GM18502 (cell line): ENCODE data around the gene EIF4E2.
"Not testable (repeated sequence)": the region's sequence is repeated elsewhere in the genome, so short reads cannot be mapped to it uniquely, and the experiment has no call there.

ENCODE experiments used
- ATAC-seq: cut with Tn5 transposase; IDR thresholded peaks from one replicate; pipeline ENCODE4 v1.9.1; 2021; ENCODE audit warnings: mild to moderate bottlenecking; ENCODE audit not compliant: unreplicated experiment, poor library complexity

EIF4E2 gene

GRCh38 chr2:232556426-232556825 lies 5.9 kb downstream of the EIF4E2 start:
- no peak for ATAC-seq

DNA sequence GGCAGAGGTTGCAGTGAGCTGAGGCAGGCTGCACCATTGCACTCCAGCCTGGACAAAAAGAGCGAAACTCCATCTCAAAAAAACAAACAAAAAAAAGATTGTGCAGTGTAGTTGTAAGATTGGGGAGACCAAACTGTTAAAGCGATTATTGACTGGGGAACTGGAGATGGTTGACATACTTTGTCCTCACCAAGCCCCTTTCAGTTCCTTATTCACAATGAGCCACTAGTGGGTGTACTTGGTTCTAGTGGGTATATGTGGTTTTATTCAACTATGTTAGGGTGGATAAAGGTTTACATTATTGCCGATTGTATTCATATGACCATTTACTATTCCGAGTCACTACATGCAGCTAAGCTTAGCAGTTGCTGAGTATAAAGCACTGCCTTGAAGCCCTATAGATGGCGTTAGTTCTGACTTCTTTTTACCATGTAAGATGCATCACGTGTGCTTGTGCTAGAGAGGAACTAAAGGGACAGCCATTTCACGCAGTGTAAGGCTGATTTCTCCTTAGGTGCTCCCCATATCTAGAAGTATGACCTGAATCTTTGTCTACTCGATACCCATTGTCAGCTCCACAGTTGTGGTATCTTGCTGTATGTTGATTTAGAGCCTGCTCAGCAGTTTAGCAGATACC lies 12.1 kb downstream of the EIF4E2 start:
- no peak for ATAC-seq

DNA sequence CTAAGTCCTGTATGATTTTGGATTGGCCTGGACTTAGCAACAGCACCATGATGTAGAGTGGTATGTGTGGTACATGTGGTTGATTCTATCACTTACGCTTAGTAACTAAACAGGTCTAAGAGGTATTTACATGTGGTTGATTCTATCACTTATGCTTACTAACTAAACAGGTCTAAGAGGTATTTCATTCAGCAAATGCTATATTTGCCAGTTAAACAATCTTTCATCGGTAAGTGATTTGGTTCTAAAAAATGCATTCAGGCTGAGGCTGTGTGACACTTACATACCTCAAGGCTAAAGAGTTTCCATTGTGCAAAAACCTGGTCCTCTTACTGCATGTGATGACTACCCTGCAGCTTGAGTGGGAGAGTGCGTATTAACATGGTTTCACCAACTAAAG lies 13.1 kb downstream of the EIF4E2 start:
- ATAC-seq: no peak

DNA sequence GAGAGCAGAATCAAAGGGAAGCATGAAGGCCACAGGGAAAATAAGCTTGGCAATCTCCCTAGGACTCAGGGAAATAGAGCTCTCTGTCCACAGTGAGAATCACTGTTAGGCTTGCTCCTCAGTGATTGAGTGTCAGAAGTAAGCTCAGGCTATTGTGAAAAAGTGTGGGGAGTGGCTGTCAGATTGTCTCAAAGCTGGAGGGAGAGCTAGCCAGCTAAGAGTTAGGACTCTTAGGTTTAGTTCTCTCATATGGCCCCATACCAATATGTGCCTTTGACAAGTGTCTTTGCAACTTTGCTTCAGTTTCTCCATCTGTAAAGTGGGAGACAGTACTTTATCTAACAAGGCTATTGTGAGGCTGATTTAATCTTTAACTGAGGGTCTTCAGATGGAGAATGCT lies 17.2 kb downstream of the EIF4E2 start:
- no peak for ATAC-seq

GRCh38 chr2:232568161-232568560 lies 17.7 kb downstream of the EIF4E2 start:
- no peak for ATAC-seq

DNA sequence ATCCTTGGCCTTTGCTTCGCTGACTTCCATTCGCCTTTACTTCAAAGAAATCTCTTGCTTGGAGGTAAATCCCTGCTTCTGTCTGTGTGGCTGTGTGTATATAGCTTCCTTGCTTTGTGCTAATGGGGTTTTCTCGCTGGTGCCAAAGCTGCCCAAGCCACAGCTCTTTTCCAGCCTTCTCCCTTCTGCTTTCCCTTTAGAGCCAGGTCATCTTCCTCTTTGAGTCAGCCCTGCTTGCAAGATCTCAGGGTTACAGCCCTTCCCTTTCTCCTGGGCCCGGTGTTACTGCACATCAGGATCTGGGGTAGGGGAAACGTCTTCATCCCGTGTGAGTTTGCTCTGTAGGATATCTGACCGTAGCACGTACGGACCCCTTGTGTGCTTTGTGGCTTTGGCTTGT lies 19.1 kb downstream of the EIF4E2 start:
- no peak for ATAC-seq

DNA sequence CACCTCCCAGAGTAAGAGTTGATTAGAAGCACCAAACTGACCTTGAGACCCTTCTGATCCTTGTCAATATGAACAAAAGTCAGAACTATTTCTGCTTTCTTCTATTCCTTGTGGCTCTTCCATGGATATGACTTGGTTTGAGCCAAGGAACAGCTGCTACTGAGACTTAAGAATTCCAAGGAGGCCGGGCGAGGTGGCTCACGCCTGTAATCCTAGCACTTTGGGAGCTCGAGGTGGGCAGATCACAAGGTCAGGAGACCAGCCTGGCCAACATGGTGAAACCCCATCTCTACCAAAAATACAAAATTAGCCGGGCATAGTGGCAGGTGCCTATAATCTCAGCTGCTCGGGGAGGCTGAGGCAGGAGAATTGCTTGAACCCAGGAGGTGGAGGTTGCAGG lies 20.0 kb downstream of the EIF4E2 start:
- not testable (repeated sequence) for ATAC-seq

GRCh38 chr2:232571026-232571474 lies 20.6 kb downstream of the EIF4E2 start:
- ATAC-seq: no peak

- no peak for ATAC-seq
These were observed 22.6 kb downstream of the EIF4E2 start for GRCh38 chr2:232573042-232573441.

GRCh38 chr2:232573771-232574435 lies 23.4 kb downstream of the EIF4E2 start:
- no peak for ATAC-seq

- no peak for ATAC-seq
These were observed 24.4 kb downstream of the EIF4E2 start for GRCh38 chr2:232574674-232575403.

DNA sequence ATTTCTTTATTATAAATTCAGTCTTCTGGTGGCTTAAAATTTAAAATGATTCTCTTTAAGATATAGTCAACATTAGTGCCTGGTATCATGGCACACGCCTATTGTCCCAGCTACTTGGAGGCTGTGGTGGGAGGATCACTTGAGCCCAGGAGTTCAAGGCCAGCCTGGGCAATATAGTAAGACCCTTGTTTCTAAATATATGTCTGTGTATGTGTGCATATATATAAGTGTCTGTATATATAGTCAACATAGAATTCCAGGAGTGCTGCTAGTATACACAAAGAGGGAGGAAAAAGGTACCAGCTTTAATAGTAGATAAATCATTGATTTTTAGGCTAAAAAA lies 24.9 kb downstream of the EIF4E2 start:
- no peak for ATAC-seq

DNA sequence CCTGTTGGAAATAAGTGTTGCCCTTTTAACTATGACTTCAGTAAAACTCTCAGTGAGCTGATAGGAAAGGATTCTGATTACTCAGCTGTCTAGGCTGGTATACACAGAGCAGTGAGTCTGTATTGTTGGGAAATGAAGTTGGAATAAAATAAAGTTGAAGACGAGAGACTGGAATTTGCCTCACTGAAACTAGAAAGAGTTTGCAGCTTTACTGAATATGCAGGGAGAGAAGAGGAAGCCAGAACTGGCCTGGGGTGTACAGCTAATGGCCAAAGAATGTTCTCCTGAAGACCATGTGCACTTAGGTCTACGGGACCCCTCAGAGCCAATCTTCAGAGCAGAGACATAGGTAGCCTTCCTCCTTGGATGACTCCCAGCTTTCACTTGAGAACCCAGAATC lies 26.5 kb downstream of the EIF4E2 start:
- no peak for ATAC-seq

- no peak for ATAC-seq
These were observed 27.4 kb downstream of the EIF4E2 start for GRCh38 chr2:232577841-232578240.

GRCh38 chr2:232578626-232579025 lies 28.1 kb downstream of the EIF4E2 start:
- no peak for ATAC-seq

DNA sequence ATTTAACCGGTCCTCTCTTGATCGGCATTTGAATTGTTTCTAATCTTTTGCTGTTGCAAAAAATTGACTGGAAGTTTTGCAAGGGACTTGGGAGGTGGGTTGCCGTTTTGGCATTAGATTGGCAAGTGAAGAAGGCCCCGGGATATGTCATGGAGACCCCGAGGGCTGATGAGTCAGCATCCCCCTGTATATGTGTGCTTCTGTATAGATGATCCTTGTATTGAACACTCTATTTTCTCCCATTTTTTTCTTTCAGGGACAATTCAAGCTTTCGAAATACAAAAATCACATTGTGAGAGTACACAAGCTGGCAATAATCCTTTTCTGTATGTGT lies 30.1 kb downstream of the EIF4E2 start:
- no peak for ATAC-seq

- ATAC-seq: no peak
These were observed 31.2 kb downstream of the EIF4E2 start for GRCh38 chr2:232581725-232582124.

GRCh38 chr2:232584238-232584637 lies 33.7 kb downstream of the EIF4E2 start:
- ATAC-seq: no peak

GRCh38 chr2:232586943-232587505 lies 36.5 kb downstream of the EIF4E2 start:
- no peak for ATAC-seq

GRCh38 chr2:232587512-232587911 lies 37.0 kb downstream of the EIF4E2 start:
- ATAC-seq: no peak

DNA sequence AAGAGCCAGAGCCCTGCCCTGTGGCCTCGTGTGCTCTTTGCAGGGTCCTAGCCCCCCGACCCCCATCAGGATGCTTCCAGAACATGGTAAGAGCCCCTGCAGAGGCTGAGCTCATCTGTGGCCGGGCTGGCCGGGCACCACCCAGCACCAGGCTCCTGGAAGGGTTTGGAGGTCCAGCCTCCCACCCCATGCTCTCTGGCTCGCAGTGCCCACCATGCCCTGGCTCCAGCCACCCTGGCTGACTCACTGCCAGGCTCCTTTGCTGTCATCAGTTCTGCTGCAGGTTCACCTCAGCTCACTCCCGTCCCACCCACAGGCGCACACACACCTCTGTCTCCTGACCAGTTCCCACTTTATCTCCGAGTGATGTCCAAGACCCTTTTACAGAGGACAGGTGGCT lies 37.5 kb downstream of the EIF4E2 start:
- ATAC-seq: no peak
